Activated CD4-positive, CD25-positive, alpha-beta regulatory T cell treated with anti-CD3 and anti-CD28 coated beads, Interleukin-2, amount 50 U/mL, for 24 hours (primary cell): ENCODE measurements around the gene AFP.

ENCODE experiments used
- ATAC-seq, 2 donors: fragments of 150-1000 bp; cut with Tn5 transposase; one replicate each; pipeline ENCODE4 v1.10.0; 2021; ENCODE audit warnings: mild to moderate bottlenecking in 1 of 2, moderate library complexity in 1 of 2

The AFP gene

DNA sequence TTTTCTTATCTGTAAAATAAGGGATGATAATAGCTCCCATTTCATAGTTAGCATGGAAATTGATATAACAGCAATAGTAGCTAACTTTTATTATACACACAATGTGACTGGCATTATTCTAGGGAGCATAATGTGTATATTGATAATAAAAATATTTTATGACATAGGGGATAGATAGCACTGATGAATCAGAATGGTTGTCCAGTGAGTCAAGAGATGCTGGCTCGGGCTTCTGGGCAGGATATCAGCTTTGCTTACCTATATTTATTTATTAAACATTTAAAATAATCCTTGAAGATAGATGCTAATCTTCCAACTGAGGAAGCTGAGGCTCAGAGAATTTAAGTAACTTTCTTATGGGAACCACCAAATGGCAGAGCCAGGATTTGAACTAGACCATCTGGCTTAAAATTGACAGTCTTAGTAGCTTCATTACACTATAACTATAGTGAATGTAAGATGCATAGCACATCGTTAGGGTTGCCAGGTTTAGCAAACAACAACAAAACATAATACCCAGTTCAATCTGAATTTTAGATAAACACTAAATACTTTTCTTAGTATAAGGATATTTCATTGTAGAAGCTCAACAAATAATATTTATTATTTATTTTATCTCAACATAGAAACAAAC is 2.7 kb downstream of the AFP start:
- no peak for ATAC-seq

DNA sequence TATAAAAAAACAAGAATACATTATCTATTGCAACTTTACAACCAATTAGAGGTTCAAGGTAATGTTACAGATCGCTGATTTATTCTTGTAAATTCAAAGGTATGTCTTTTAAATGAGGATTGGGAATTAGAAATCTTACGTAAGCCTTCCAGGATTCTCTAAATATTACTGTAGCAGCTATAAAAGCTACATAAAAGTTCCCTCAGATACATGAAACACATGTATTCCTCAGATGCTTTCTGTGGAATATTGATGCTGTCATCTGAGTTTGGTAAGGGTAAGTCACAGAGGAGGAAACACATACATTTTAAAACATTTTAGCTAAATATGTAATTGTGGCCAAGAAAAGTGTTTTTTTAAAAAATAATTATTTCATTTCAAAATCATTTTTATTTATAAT is 3.4 kb downstream of the AFP start:
- ATAC-seq: no peak

DNA sequence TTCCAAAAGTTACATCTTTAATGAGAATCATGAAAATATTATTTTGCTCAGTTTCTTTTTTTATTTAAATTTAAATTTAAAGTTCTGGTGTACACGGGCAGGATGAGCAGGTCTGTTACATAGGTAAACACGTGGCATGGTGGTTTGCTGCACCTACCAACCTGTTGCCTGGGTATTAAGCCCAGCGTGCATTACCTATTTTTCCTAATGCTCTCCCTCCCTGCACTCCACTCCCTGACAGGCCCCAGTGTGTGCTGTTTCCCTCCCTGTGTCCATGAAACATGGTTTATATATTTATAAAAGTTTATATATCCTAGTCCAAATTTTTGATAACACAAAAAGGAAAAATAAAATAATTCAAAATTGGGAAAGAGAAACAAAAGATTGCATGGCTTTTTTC is 4.0 kb downstream of the AFP start:
- ATAC-seq: no peak

DNA sequence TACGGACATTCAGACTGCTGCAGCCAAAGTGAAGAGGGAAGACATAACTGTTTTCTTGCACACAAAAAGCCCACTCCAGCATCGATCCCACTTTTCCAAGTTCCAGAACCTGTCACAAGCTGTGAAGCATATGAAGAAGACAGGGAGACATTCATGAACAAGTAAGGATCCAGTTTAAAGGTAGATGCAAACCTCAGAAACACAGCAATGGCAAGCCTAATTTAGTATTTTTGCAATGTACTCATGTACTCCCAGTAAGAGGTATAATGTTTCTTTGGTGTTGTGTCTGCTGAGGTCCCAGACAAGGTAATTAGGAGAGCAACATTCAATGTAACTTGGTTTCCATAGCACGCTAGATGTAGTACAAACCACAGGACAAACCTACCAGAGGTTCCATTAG is 4.6 kb downstream of the AFP start:
- no peak for ATAC-seq

DNA sequence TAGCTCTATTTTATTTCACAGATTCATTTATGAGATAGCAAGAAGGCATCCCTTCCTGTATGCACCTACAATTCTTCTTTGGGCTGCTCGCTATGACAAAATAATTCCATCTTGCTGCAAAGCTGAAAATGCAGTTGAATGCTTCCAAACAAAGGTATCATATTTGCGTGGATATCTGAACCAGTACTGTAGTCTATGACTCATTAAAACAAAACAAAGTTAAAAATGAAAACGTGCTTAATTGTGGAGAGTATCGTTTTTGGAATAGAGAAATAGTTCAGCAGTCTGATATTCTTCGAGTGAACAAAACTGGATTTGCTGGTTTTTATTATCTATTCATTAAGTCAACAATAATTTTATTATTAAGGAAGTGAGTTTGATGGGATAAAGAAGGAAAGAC is 6.3 kb downstream of the AFP start:
- ATAC-seq: no peak

DNA sequence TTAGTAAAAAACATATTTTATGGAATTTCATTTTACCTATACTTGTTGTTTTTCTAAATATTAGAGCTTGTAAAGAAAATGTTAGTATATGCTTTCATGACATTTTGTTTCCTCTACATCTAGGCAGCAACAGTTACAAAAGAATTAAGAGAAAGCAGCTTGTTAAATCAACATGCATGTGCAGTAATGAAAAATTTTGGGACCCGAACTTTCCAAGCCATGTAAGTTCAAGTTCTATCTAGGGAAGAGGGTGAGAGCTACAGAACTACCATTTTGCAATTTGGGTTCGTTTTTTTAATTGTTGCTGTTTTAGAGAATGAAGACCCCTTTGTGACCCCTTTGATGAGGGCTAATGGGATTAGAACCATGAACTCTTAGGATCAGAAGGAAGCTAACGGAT is 7.2 kb downstream of the AFP start:
- ATAC-seq: no peak

DNA sequence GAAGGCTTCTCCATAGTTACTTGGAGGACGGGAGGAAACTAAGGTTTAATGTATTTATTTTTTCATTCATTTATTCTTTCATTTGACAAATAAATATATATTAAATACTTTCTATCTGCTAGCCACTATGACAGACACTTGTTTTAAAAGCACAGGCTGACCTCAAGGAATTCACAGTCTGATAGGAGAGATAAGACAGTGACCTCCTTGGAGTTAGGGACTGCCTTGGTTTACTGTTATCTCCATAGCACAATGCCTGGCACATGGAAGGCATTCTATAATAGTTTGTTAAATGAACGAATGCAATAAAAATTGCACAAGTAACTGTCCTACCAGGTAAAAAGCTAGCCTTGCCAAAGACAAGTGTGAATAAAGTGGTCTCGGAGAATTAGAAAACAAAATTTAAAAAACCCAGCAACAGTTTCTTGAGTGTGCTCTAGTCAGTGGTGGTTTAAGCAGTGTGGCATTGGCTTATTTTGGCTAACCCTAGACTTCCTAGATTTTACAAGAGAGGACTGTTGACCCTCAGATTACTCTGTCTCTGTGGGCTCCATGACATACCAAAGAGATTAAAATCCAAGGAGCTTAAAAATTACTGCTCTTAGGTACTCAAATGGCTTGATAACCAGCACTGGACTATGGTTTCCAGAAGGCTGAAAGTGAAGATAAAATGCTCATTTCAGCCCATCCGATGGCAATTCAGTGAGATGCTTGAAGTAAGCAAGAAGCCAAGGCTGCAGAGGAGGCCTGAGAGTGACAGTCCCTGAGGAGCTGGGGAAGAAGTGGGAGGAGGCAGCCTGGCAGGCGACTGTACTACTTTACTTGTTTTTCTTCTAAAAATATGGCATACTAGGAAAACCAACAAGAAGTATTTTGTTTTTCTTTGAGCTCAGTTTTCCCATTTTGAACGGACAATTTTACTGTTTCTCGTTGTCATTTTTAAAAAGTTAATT is 9.6 kb downstream of the AFP start:
- no peak for ATAC-seq

DNA sequence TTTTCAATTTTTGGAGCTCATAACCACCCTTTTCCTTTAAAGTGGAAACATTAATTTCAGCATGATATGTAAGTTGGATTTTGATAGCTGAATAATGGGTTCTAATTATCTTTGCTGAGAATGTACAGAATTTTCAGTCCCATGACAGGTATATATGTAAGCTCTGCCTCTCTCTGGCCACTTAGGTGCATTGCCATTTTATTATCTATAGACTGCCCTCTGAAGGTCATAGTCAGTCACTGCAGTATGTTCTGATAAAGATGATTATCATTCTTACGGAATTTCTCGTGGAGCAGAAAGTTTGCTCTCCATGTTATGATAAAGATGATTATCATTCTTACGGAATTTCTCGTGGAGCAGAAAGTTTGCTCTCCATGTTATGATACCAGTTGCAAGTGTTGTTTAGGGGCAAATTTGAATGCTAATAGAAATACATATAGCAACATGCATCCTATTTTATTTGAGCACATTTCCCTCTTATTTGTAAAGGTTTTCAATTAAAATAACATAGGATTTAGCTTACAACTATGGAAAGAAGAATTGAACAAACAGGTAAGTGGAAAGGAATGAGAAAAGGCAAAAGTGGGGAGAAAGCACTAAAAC is 10.4 kb downstream of the AFP start:
- peak; percentile 49 to 60 for ATAC-seq

DNA sequence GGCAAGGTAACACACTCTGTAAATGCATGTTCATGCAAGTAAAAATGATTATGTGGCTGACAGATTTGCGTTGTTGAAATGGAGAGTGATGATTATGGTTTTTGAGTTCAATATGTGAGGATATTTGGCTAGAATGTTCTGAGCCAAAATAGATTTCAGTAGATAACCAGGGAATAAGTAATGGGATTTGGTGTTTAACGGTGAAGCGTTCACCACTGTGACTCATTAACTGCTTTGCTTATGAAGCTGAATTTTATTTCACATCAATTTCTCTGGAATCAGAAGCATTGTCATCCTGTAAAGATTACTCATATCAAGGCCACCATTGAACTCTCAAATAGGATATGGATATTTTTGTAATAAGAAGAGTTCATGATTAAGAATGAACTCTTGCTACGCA is 11.7 kb downstream of the AFP start:
- no peak for ATAC-seq

DNA sequence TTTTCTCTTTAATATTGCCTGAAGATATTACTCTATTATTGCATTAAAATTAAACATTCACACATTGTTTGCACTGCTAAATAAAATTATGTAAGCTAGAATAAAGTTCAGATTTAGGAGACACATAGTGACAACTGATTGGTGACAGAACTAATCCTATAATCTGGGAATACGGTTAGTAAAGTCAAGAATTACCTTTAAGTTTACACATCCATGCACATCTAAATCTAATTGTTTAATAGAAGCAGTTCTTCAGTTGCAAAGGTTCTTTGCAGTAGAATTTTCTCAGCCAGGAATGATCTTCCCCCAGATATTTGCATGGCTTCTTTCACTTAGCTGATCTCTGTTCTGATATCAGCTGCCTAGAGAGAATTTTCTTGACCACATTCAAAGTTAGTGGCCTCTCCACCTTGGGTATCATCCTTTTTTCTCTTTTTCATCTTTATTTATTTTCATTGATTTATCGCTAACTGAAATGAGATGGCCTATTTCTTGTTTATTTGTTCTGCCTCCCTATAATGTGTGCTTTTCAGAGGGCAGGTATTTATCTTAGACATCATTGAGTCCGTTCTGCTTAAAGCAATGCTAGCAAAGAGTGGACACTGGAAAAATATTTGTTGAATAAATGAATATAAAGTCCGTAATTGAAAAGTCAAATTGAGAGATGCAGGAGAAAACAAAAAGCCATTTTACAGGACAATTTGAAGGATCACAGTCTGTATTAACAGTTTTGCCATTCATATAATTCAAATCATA is 12.6 kb downstream of the AFP start:
- ATAC-seq: no peak

DNA sequence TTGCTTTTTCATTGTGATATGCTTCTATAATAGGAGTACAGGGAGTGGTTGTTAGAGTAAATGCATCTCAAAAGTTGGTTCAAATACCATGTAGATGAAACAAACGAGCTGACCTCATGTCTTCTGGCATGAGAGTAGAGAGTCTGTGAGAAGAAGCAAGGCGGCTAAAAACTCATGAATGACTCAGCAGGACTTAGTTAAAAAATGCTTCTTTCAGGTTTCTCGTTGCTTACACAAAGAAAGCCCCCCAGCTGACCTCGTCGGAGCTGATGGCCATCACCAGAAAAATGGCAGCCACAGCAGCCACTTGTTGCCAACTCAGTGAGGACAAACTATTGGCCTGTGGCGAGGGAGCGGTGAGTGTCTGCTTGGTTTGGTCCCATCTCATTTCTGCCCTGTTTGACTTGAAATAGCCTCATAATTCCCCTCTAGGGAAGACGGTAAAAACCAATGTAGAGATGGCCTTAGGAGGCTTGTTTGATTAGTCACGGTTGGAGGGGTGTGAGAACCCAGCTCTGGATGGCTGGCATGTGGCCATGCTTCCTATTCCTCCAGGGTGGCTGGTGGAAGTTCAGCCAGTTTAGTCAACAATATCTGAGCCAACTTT is 14.5 kb downstream of the AFP start:
- ATAC-seq: no peak

DNA sequence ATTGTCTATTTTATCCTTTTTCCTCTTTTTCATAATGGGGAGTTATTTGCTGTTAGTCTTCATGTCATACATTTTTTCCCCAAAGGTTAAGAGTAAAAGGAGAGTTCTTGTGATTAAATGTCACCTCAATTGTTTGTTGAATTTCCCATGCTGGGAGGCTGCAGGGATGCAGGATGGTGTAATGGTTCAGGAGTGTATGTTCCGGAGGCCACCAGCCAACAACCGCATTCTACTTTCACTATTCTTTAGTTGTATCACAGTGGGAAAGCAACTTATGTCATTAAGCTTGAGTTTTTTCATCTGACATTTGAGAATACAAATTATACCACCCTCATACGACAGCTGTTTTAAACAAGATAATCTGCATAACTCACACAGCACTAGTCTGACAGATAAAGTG is 15.4 kb downstream of the AFP start:
- ATAC-seq: no peak

DNA sequence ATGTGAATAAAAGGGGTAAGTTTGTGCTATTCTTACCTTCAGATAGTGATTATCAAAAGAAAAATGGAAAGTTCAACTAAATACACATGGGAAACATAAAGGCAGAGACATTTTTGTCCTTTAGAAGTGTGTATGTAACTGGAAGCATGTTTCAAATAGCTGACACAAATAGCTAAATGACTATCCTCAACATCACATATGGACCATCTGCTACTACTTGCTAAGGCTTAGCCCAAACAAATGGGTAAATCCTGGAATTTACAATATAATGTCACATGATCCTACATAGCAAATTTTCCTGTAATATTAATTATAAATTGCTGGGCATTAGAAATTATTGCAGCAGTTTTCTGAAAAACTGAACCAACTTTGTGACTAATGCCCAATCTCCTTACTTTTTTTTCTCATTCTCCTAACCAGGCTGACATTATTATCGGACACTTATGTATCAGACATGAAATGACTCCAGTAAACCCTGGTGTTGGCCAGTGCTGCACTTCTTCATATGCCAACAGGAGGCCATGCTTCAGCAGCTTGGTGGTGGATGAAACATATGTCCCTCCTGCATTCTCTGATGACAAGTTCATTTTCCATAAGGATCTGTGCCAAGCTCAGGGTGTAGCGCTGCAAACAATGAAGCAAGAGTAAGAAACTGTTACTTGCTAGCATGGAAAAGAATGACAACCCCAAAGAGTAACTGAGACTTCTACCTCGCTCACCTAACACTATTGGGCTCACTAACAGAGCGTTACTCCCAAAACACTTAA is 16.1 kb downstream of the AFP start:
- no peak for ATAC-seq

DNA sequence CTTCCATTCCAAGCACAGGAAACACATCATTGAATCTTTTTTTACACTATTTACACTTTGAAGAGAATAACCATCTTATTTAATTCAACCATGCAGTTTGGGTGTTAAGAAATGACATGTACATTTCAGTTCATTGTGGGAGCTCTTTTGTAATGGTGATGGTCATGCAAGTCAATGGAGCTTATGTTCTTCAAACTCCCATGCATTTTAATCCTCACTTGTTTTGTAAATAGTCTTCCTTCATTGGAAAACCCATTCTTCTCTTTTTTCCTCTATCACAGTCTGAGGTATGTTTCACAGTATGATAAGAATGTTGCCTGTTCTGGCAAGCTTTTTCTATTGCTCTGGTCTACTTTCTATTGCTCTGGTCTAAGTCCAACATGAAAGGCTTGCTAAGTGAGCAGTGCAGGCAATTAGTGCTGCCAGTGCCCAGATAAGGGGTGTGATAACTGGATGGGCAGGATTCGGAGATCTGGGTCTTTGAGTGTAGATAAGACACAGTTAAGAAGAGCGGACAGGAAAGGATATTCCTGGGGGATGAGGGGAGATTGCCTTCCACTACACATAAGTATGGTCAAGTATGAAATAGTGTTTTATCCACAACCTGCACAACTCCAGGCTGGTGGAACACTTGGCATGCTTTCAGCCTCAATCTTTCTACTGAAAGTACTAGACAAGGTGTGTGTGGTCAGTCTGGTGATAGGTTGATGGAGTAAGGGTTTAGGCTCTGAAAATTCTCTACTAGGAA is 17.1 kb downstream of the AFP start:
- no peak for ATAC-seq

DNA sequence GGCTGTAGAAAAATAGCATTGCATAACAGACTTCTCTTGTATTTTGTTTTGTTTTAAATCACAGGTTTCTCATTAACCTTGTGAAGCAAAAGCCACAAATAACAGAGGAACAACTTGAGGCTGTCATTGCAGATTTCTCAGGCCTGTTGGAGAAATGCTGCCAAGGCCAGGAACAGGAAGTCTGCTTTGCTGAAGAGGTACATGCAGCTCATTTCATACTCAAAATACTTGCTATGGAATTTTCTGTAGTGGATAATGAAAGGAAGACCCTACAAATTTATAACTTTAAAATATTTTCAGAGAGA is 17.6 kb downstream of the AFP start:
- no peak for ATAC-seq

DNA sequence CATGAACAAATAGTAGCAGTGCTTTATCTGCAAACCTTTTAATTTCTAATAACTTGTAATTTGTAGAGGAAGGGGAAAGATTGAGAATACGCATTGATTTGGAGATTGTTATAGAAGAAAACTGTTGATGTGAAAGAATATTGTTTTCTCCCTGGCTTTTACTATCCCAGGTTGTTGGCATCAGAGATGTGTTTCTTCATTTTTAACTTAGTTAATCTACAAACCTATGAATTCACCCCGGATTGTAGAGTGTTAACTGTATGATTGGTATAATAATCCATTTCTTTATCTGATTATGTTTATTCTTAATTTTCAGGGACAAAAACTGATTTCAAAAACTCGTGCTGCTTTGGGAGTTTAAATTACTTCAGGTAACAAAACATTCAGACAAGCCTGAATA is 18.9 kb downstream of the AFP start:
- ATAC-seq: no peak

DNA sequence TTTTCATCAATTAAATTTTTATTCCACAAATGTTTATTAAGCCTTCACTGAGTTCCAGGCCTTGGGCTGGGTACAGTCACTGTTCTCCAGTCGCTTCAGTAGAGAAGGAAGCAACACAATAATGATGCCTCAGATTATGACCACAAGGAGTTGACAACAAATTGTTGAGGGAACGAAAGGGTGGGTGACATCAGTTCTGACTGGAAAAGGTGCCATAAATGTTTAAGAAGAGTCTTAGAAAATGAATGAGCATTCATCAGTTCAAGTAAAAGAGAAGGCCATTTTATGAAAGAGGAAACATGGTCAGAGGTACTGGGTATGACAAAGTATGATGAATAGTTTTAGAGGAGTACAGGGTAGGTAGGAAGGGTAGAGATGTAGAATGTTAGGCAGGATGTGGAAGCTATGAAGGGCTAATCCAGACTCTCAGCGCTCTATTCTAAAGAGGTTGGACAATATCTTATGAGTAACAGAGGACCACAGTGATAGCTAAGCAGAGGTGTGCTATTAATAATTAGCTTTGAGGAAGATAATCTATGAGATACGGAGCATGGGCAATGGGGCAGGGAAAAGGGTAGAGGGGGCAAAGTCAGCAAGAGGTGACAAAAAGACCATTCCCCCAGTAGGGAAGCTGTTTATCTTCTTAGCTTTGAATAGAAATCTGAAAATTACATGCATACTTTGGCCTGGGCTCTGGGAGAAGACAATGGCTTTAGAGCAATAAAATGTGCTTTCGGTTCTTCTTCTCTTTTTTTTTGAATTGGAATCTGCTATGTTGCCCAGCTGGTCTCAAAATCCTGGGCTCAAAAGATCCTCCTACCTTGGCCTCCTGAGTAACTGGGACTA is 20.4 kb downstream of the AFP start:
- no peak for ATAC-seq

DNA sequence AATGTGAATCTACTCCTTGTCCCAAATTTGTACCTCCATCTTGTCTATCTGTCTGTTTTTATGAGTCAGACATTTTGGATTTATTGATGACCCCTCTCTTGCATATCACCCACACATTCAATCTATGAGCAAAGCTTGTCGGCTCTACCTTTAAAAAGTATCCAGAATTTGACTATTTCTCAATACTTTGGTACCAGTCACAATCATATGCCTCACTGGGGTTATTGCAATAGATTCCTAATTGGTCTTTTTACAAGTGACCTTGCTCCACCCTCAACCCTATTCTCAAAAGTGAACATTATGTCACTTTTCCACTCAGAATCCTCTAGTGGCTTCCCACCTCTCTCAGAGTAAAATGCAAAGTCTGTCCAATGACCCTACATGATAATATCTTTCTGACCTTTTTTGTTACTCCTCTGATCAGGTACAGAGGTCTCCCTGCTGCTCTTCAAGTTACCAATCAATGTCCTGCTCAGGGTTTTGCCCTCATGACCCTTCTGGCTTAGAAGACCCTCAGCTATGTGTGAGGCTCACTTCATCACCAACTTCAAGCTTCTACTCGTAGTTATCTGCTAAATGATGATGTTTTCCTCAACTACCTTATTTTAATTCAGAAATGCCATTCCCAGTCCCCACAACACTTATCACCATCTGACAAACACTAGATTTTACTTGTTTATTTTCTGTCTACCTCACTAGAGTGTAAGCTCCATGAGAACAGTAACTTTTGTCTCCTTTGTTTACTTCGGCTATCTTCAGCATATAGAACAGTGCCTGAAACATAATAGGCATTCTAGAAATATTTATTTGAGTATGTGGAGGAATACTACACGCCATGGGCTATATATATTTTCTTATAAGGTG is 22.4 kb downstream of the AFP start:
- ATAC-seq: no peak

DNA sequence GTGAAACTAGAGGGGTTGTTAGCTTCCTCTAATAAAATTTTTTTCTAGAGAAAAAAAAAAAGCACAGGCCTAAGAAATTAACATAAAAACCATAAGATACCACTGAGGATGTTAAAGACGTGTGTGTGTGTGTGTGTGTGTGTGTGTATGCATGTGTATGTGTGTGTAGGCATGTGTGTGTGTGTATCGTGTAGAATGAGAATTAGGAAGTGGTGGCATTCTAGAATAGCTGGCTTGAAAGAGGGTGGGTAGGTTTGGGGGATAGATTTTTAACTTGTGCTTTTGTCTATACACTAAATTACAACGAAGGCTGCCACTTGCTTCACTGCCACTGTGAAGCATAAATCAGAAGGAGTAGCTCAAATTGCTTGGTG is 23.0 kb downstream of the AFP start:
- ATAC-seq: no peak
